Measurements from ENCODE around the gene WWC2.

- TF ChIP-seq CTCF (conservative IDR thresholded peaks at IDR 0.05) = no peak
- TF ChIP-seq ZFX (IDR thresholded peaks at IDR 0.05) = no peak
Measured at GRCh38 chr4:183078634-183079033, 20.4 kb upstream of the WWC2 start.

Measured in C4-2B (cell line).